ENCODE data around the gene MLLT3. TPM values are rescaled to one million over a fixed set of nuclear protein-coding genes. Genes with fewer than 3 reads are reported as not detected.

The MLLT3 gene
- total RNA-seq, 3 donors from 2014 or later (not counting 1 experiment from before 2014, with no cell fraction given): 24.3 to 26.6 (median 25.2) TPM

- Histone ChIP-seq H3K27me3 (ENCODE audit: control insufficient read depth, insufficient read depth, low read length) (no peaks in the 10 kb centered on the region), H3K36me3 (ENCODE audit: control insufficient read depth, insufficient read depth, low read length) (no peaks in the 10 kb centered on the region), H3K4me3 (ENCODE audit: low read length) (no peak overlapping the region), H3K4me1 (ENCODE audit: control insufficient read depth, insufficient read depth, low read length) (no peaks in the 10 kb centered on the region), H3K27ac (ENCODE audit: low read length) (no peak overlapping the region), H3K9me3 (ENCODE audit: control insufficient read depth, insufficient read depth, low read length) (no peaks in the 10 kb centered on the region)
- no peak for TF ChIP-seq CTCF (IDR thresholded peaks at IDR 0.05)
- Mint-ChIP-seq H3K4me3 (no peak overlapping the region), H3K27ac (no peak overlapping the region), H3K36me3 (no peaks in the 10 kb centered on the region), H3K4me1 (peaks cover 20 to 53% of the 10 kb centered on the region in 2 donors), H3K9me3 (no peaks in the 10 kb centered on the region), H3K27me3 (ENCODE audit: low read depth in 2 of 2) (no peaks in the 10 kb centered on the region)
- DNase-seq (no peak), ATAC-seq (no peak)
- intact Hi-C loops (cut with micrococcal nuclease): no loop called here
- 100% methylated on average over 1 of the region's 4 CpGs for WGBS (ENCODE audit: insufficient coverage)
Measured at GRCh38 chr9:20464242-20464641, 158.1 kb downstream of the MLLT3 start.

- H3K9me3 Mint-ChIP-seq: no peaks in the 10 kb centered on the region
Measured at GRCh38 chr9:20463823-20464222, 158.5 kb downstream of the MLLT3 start.

GRCh38 chr9:20462410-20462809, 159.9 kb downstream of the MLLT3 start:
- H3K27me3 Mint-ChIP-seq (ENCODE audit: low read depth in 2 of 2): no peaks in the 10 kb centered on the region
- DNase-seq (no peak), ATAC-seq (no peak)
- peaks cover 35 to 60% of the 10 kb centered on the region in 2 donors for H3K4me1 Mint-ChIP-seq
- Histone ChIP-seq H3K27me3 (ENCODE audit: control insufficient read depth, insufficient read depth, low read length) (no peaks in the 10 kb centered on the region), H3K4me1 (ENCODE audit: control insufficient read depth, insufficient read depth, low read length) (no peaks in the 10 kb centered on the region), H3K36me3 (ENCODE audit: control insufficient read depth, insufficient read depth, low read length) (no peaks in the 10 kb centered on the region), H3K27ac (ENCODE audit: low read length) (no peak overlapping the region), H3K4me3 (ENCODE audit: low read length) (no peak overlapping the region), H3K9me3 (ENCODE audit: control insufficient read depth, insufficient read depth, low read length) (no peaks in the 10 kb centered on the region)
- no peak for TF ChIP-seq CTCF (IDR thresholded peaks at IDR 0.05)
- H3K9me3 Mint-ChIP-seq: no peaks in the 10 kb centered on the region
- H3K27ac Mint-ChIP-seq: no peak overlapping the region
- intact Hi-C loops (cut with micrococcal nuclease): no loop called here
- H3K4me3 Mint-ChIP-seq: no peak overlapping the region
- 95% methylated on average over 2 of the region's 3 CpGs for WGBS (ENCODE audit: insufficient coverage)
- no peaks in the 10 kb centered on the region for H3K36me3 Mint-ChIP-seq

More at GRCh38 chr9:20463823-20464222, 158.5 kb downstream of the MLLT3 start:
- Histone ChIP-seq H3K9me3 (ENCODE audit: control insufficient read depth, insufficient read depth, low read length) (no peaks in the 10 kb centered on the region), H3K27me3 (ENCODE audit: control insufficient read depth, insufficient read depth, low read length) (no peaks in the 10 kb centered on the region), H3K4me1 (ENCODE audit: control insufficient read depth, insufficient read depth, low read length) (no peaks in the 10 kb centered on the region), H3K36me3 (ENCODE audit: control insufficient read depth, insufficient read depth, low read length) (no peaks in the 10 kb centered on the region), H3K27ac (ENCODE audit: low read length) (no peak overlapping the region), H3K4me3 (ENCODE audit: low read length) (no peak overlapping the region)
- DNase-seq (no peak), ATAC-seq (no peak)
- peaks cover 24 to 57% of the 10 kb centered on the region in 2 donors for H3K4me1 Mint-ChIP-seq
- H3K4me3 Mint-ChIP-seq: no peak overlapping the region
- no peaks in the 10 kb centered on the region for H3K27me3 Mint-ChIP-seq (ENCODE audit: low read depth in 2 of 2)
- H3K27ac Mint-ChIP-seq: no peak overlapping the region
- no peaks in the 10 kb centered on the region for H3K36me3 Mint-ChIP-seq
- no peak for TF ChIP-seq CTCF (IDR thresholded peaks at IDR 0.05)
- 75% methylated on average over 1 of the region's 2 CpGs for WGBS (ENCODE audit: insufficient coverage)
- intact Hi-C loops (cut with micrococcal nuclease): no loop called here

- no peak for ATAC-seq
- no peaks in the 10 kb centered on the region for H3K9me3 Mint-ChIP-seq
- H3K36me3 Mint-ChIP-seq: no peaks in the 10 kb centered on the region
- peaks cover 11 to 12% of the 10 kb centered on the region in 2 donors for H3K4me1 Mint-ChIP-seq
- Histone ChIP-seq H3K27ac (ENCODE audit: low read length) (no peak overlapping the region), H3K4me3 (ENCODE audit: low read length) (no peak overlapping the region), H3K9me3 (ENCODE audit: control insufficient read depth, insufficient read depth, low read length) (no peaks in the 10 kb centered on the region), H3K36me3 (ENCODE audit: control insufficient read depth, insufficient read depth, low read length) (no peaks in the 10 kb centered on the region), H3K4me1 (ENCODE audit: control insufficient read depth, insufficient read depth, low read length) (no peaks in the 10 kb centered on the region), H3K27me3 (ENCODE audit: control insufficient read depth, insufficient read depth, low read length) (no peaks in the 10 kb centered on the region)
- TF ChIP-seq CTCF (IDR thresholded peaks at IDR 0.05): no peak
- no peak overlapping the region for H3K27ac Mint-ChIP-seq
- DNase-seq: no peak
- H3K4me3 Mint-ChIP-seq: no peak overlapping the region
- H3K27me3 Mint-ChIP-seq (ENCODE audit: low read depth in 2 of 2): no peaks in the 10 kb centered on the region
- intact Hi-C loops (cut with micrococcal nuclease): no loop called here
Measured at GRCh38 chr9:20447291-20447690, 175.0 kb downstream of the MLLT3 start.
